Measurements from ENCODE around the gene NSRP1. TPM values are rescaled to one million over a fixed set of nuclear protein-coding genes. Genes with fewer than 3 reads are reported as not detected.
A peak's percentile ranks its signal among the peaks of the same experiment; 100 is the strongest.

Gene NSRP1
- total RNA-seq, 4 donors from 2014 or later, result 18.7 to 33.5 (median 22.8) TPM

GRCh38 chr17:30093463-30094147 lies 23.0 kb upstream of the NSRP1 start:
- no peaks in the 10 kb centered on the region for H3K36me3 ChIP-seq
- no peak for DNase-seq (ENCODE audit: low spot score in 2 of 2)
- H3K27ac ChIP-seq, result no peak overlapping the region
- TF ChIP-seq CTCF (IDR thresholded peaks at IDR 0.05) (peak; percentile 50 to 71), EP300 (IDR thresholded peaks at IDR 0.05) (no peak), POLR2AphosphoS5 (IDR thresholded peaks at IDR 0.05) (no peak)
- H3K4me1 ChIP-seq, result peaks cover 5% of the 10 kb centered on the region
- WGBS, result 16% methylated on average over 12 of the region's 12 CpGs
- H3K27me3 ChIP-seq, result no peaks in the 10 kb centered on the region
- no peak overlapping the region for H3K4me3 ChIP-seq
- H3K9me3 ChIP-seq, result no peaks in the 10 kb centered on the region

DNA sequence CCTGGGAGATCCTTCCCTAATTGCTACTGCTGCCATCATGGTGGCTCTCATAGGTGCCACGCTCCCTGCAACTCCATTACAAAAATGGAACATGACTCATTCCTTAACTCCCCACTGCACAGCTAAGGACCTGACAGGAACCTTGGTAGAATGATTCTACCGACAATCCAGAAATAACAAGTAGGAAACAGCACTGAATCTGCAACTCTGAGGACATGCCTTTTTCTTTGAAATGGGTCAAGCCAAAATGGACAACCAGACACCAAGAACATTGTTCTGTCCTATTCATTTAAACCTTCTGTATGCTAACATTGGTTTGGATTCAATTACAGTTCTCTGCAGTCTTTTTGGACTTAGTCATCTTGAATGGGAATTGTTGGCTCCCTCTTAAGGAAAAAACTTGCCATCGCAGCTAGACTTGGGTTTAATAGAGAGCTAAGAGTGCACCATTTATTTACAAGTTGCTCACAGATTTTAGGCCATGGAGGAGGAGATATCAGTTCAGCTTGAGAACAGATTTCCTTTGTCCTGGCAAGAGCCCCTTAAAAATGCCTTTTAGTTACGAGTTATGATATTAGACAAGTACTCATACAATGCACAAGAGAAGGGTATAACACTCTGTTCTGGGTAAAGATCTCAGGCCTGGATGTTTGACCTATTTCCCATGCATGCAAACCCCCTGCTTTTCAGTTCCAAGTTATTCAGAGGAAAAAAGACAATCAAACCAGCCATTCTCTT lies 20.9 kb upstream of the NSRP1 start:
- 48% methylated on average over 4 of the region's 4 CpGs for WGBS
- no peak for DNase-seq (ENCODE audit: low spot score in 2 of 2)
- H3K36me3 ChIP-seq, result no peaks in the 10 kb centered on the region
- H3K4me3 ChIP-seq, result no peak overlapping the region
- H3K27me3 ChIP-seq, result no peaks in the 10 kb centered on the region
- H3K9me3 ChIP-seq, result no peaks in the 10 kb centered on the region
- no peak overlapping the region for H3K27ac ChIP-seq
- peaks cover 5% of the 10 kb centered on the region for H3K4me1 ChIP-seq
- no peak for TF ChIP-seq POLR2AphosphoS5 (IDR thresholded peaks at IDR 0.05)
- no peak for TF ChIP-seq POLR2A (IDR thresholded peaks at IDR 0.05)
- TF ChIP-seq CTCF (IDR thresholded peaks at IDR 0.05), result peak in 1 of 2 donors; percentile 43
- no peak for TF ChIP-seq EP300 (IDR thresholded peaks at IDR 0.05)

DNA sequence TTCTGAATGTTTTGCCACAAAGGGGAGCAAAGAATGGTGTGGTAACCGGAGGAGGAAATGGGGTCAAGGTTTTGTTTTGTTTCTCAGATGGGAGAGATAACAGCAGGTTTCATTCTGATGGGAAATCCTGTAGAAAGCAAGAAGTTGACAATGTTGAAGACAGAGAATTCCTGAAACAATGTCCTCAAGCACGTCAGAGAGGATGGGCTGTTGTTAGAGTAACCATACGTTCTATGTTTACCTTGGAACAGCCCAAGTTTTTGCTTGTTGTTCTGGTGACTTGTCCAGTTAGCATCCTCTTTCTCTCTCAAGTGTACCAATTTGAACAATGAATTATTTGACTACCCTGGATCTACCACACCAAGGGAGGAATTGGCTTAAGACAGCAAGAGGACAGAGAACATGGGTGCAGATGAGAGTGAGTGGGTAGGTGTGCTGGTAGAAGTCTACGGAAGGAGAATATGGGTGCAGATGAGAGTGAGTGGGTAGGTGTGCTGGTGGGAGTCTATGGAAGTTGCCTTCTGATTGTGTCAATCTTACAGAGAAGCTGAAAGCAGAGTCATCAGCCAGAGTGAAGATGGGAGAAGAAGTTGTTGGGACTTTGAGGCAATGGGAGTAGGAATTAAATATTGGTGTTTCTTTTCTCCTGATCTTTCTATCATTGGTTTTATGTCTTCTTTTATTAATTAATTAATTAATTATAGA lies 14.8 kb upstream of the NSRP1 start:
- no peaks in the 10 kb centered on the region for H3K36me3 ChIP-seq
- H3K27me3 ChIP-seq, result no peaks in the 10 kb centered on the region
- no peak overlapping the region for H3K27ac ChIP-seq
- H3K9me3 ChIP-seq, result no peaks in the 10 kb centered on the region
- H3K4me1 ChIP-seq, result peaks cover 12% of the 10 kb centered on the region
- no peak for TF ChIP-seq CTCF (IDR thresholded peaks at IDR 0.05)
- TF ChIP-seq EP300 (IDR thresholded peaks at IDR 0.05), result no peak
- TF ChIP-seq POLR2AphosphoS5 (IDR thresholded peaks at IDR 0.05), result no peak
- TF ChIP-seq POLR2A (IDR thresholded peaks at IDR 0.05), result no peak
- WGBS, result 73% methylated on average over 4 of the region's 4 CpGs
- no peak for DNase-seq (ENCODE audit: low spot score in 2 of 2)
- no peak overlapping the region for H3K4me3 ChIP-seq

- Histone ChIP-seq H3K27me3 (no peaks in the 10 kb centered on the region), H3K4me3 (no peak overlapping the region), H3K27ac (no peak overlapping the region), H3K9me3 (no peaks in the 10 kb centered on the region), H3K4me1 (peaks cover 12% of the 10 kb centered on the region), H3K36me3 (no peaks in the 10 kb centered on the region)
- WGBS, result 76% methylated on average over 1 of the region's 1 CpG
- DNase-seq (ENCODE audit: low spot score in 2 of 2), result no peak
- TF ChIP-seq POLR2A (IDR thresholded peaks at IDR 0.05) (no peak), EP300 (IDR thresholded peaks at IDR 0.05) (no peak), CTCF (IDR thresholded peaks at IDR 0.05) (no peak), POLR2AphosphoS5 (IDR thresholded peaks at IDR 0.05) (no peak)
Measured at GRCh38 chr17:30103921-30104320, 12.7 kb upstream of the NSRP1 start.
